Glutamatergic neuron (in vitro differentiated cells): ENCODE measurements around the gene DIP2A. TPM values are rescaled to one million over a fixed set of nuclear protein-coding genes. Genes with fewer than 3 reads are reported as not detected.

Experiments used
- DNase-seq: peaks from one replicate; pipeline ENCODE4 v3.0.0; 2022
- H3K27ac Mint-ChIP-seq: one replicate; pipeline ENCODE4 v1.8.0; 2020; ENCODE audit warnings: mild to moderate bottlenecking, mixed read lengths, inconsistent platforms; ENCODE audit not compliant: unreplicated experiment
- H3K27me3 Mint-ChIP-seq: one replicate; pipeline ENCODE4 v1.8.0; 2020; ENCODE audit warnings: mild to moderate bottlenecking, moderate library complexity, mixed read lengths, inconsistent platforms; ENCODE audit not compliant: unreplicated experiment
- H3K36me3 Mint-ChIP-seq: one replicate; pipeline ENCODE4 v1.8.0; 2020; ENCODE audit warnings: mild to moderate bottlenecking, mixed read lengths, inconsistent platforms; ENCODE audit not compliant: unreplicated experiment
- H3K4me1 Mint-ChIP-seq: one replicate; pipeline ENCODE4 v1.8.0; 2020; ENCODE audit warnings: mild to moderate bottlenecking, low read depth, mixed read lengths, inconsistent platforms; ENCODE audit not compliant: unreplicated experiment
- H3K4me3 Mint-ChIP-seq: one replicate; pipeline ENCODE4 v1.8.0; 2020; ENCODE audit warnings: mild to moderate bottlenecking, mixed read lengths, inconsistent platforms; ENCODE audit not compliant: unreplicated experiment
- H3K9me3 Mint-ChIP-seq: one replicate; pipeline ENCODE4 v1.8.0; 2020; ENCODE audit warnings: mild to moderate bottlenecking, moderate library complexity, mixed read lengths, inconsistent platforms; ENCODE audit not compliant: unreplicated experiment
- total RNA-seq: library from RNA; stranded (reverse); fragmentation: NEBNext Ultra II Directional; extraction: Animal tissue kit (Norgen Biotek cat#: 25700); gene quantifications from one replicate; pipeline ENCODE4 v1.2.1, GENCODE V29; 2021; ENCODE audit not compliant: unreplicated experiment
- TF ChIP-seq, protein P1 (sequence below): fragments of 200-600 bp; sonication (generic); IDR thresholded peaks from one replicate; pipeline ENCODE4 v1.5.0; 2021; ENCODE audit not compliant: partially characterized antibody, unreplicated experiment

DIP2A gene
- total RNA-seq, 1 donor from 2014 or later = 55.4 TPM

DNA sequence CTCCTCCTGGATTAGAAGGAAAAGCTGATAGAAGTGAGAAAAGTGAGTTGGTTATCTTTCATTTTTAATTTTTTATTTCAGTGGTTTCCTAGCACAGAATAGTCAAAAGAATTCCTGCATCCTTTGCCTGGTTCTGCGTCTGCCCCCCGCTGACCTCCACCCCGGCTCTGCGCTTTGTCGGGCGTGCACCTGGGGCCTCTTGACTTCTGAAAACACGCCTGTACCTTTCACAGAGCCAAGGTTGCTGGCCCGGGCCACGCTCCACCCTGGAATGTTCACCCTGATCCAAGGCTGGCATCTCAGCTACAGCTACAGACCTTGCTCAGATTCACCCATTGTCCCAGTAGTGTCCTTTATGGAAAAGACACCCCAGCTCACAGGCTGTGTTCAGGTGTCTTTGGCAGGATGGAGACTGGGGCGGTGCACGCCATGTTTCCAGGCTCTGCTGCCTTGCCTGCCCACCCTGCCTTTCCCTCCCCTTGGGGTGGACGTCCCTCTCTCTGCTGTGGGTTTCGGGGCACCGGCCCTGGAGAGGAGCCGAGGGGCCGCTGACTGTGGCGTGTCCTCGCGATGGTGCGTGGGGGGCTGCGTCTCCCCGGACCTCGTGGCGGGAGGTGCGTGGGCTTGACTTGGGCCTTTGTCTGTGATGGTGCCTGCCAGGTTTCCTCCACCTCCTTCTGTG is 40.3 kb upstream of the DIP2A start:
- no peak for DNase-seq
- peaks cover 6% of the 10 kb centered on the region for H3K27me3 Mint-ChIP-seq
- H3K4me1 Mint-ChIP-seq = peaks cover 2% of the 10 kb centered on the region
- peaks cover 10% of the 10 kb centered on the region for H3K36me3 Mint-ChIP-seq
- H3K9me3 Mint-ChIP-seq = peaks cover 7% of the 10 kb centered on the region
- H3K27ac Mint-ChIP-seq = no peak overlapping the region
- TF ChIP-seq, protein P1, sequence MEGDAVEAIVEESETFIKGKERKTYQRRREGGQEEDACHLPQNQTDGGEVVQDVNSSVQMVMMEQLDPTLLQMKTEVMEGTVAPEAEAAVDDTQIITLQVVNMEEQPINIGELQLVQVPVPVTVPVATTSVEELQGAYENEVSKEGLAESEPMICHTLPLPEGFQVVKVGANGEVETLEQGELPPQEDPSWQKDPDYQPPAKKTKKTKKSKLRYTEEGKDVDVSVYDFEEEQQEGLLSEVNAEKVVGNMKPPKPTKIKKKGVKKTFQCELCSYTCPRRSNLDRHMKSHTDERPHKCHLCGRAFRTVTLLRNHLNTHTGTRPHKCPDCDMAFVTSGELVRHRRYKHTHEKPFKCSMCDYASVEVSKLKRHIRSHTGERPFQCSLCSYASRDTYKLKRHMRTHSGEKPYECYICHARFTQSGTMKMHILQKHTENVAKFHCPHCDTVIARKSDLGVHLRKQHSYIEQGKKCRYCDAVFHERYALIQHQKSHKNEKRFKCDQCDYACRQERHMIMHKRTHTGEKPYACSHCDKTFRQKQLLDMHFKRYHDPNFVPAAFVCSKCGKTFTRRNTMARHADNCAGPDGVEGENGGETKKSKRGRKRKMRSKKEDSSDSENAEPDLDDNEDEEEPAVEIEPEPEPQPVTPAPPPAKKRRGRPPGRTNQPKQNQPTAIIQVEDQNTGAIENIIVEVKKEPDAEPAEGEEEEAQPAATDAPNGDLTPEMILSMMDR = no peak
- H3K4me3 Mint-ChIP-seq = no peak overlapping the region

DNA sequence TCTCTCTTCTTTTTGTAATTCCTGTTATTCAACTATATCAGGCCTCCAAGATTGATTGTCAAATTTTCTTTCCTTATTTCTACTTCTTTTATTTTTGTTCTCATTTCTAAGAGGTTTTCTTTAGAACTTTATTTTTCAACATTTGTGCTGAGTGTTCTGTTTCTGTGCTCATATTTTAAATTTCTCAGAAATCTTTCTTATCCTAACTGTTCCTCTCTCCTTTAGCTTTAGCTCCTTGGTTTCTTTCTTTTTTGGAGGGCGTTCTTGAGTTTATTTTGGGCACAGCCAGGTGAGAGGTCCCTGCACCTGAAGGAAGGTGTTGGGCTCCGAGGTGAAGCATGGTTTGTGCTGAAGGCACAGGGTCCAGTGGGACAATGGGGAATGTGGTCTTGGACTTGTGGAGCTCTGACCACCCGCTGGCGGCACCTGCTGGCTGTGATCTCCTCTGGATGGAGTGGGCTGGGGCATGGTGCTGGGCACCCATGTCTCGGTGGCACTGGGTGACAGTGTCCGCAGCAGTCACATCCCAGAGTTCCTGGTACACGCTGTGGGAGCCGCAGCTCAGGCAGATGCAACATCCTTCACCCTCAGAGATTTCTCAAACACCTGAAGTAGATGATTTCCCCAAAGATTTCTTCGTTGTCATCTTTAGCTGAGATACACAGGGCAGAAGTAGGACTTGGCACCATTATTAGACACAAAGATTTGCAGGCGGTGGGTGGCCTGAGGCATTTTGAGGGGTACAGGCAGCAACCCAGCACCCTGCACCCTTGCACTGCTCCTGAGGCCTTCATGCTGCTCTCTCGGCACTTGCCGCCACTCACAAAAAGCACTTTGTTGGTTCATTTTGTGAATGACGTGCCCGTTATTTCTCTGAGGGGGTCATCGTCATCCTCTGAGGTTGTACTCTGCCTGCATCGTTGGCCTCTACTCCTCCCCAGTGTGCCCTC is 38.2 kb upstream of the DIP2A start:
- Mint-ChIP-seq H3K4me3 (no peak overlapping the region), H3K4me1 (peaks cover 7% of the 10 kb centered on the region), H3K27ac (peak overlapping the region; percentile 62), H3K9me3 (peaks cover 7% of the 10 kb centered on the region), H3K27me3 (peaks cover 6% of the 10 kb centered on the region), H3K36me3 (peaks cover 10% of the 10 kb centered on the region)
- no peak for DNase-seq
- TF ChIP-seq, protein P1 = no peak

DNA sequence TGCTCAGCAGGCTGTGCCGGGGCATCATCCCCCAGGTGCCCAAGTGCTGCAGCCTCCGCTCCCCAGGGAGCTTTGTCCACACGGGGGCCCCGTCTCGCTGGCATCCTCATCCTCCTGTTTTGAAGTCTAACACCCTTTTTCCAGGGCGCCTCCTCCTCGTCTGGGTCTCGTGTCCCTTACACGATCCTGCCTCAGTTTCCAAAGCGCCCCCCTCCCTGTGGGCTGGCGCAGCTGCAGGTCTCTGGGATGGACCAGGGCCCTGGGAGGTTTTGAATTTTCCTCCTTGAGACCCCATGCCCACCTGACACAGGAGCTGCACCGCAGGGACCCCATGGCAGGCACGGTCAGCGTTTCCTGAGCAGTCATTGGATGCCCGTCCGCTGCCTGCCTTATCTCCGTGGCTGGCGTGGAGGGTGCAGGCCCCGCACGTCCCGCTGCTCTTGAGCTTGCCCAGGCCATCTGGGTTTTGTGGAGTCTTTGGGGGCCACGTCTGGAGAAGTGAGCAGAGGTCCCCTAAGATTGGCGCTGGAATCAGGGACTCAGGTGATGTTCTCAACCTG is 37.4 kb upstream of the DIP2A start:
- Mint-ChIP-seq H3K9me3 (peaks cover 3% of the 10 kb centered on the region), H3K27me3 (peaks cover 4% of the 10 kb centered on the region), H3K36me3 (peaks cover 10% of the 10 kb centered on the region), H3K4me1 (peaks cover 7% of the 10 kb centered on the region), H3K4me3 (no peak overlapping the region), H3K27ac (no peak overlapping the region)
- TF ChIP-seq, protein P1 = no peak
- DNase-seq = no peak

DNA sequence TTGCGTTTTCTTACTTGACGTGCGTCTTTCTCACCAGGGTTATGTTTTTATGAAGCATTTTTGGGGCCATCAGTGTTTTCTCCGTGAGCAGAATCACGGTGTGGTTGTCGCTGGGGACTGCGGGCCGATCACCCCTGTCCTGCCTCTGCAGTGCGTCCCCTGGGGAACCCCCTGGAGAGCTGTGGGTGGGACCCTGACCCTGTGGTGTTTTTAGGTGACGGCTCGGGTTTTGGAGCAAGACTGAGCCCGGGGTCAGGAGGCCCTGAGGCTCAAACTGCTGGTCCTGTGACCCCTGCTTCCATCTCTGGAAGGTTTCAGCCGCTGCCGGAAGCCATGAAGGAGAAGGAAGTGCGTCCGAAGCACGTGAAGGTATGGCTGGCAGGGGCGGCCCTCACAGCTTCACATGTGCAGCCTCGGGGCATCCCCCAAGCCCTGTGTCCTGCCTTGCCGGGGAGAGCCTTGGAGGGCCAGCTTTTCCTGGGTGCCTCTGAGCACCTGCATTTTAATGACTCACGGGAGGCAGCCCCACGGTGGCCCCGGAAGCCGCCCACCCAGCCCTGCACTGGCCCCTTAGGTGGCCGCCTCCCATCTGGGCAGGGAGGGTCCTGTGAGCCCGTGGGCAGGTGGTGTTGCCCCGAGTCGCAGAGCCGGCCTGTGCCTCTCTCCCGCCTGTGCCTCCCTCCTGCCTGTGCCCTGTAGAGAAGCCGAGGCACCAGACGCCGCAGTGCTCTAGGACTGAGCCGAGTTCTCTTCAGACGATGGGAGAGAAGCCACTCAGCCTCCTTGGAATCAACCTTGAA is 36.7 kb upstream of the DIP2A start:
- H3K27me3 Mint-ChIP-seq = peaks cover 4% of the 10 kb centered on the region
- peaks cover 3% of the 10 kb centered on the region for H3K9me3 Mint-ChIP-seq
- DNase-seq = no peak
- H3K27ac Mint-ChIP-seq = no peak overlapping the region
- H3K4me3 Mint-ChIP-seq = no peak overlapping the region
- TF ChIP-seq, protein P1 = no peak
- H3K36me3 Mint-ChIP-seq = peaks cover 10% of the 10 kb centered on the region
- peaks cover 7% of the 10 kb centered on the region for H3K4me1 Mint-ChIP-seq
